ENCODE measurements around the gene EML4. TPM values are rescaled to one million over a fixed set of nuclear protein-coding genes. Genes with fewer than 3 reads are reported as not detected.
A peak's percentile ranks its signal among the peaks of the same experiment; 100 is the strongest.

EML4 gene
- total RNA-seq, 1 donor from 2014 or later, result 72.2 TPM

DNA sequence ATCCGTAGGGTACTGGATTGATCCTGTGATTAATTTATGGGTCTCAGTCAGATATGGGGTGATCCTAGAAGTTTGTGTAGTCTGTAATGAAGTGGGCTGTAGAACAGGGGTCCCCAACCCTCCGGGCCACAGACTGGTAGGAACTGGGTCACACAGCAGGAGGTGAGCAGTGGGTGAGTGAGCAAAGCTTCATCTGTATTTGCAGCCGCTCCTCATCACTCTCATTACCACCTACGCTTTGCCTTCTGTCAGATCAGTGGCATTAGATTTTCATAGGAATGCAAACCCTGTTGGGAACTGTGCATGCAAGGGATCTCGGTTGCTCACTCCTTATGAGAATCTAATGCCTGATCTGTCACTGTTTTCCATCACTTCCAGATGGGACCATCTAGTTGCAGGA, 48.8 kb downstream of the EML4 start:
- Mint-ChIP-seq H3K27me3 (ENCODE audit: low read depth) (no peaks in the 10 kb centered on the region), H3K27ac (ENCODE audit: unreplicated experiment) (no peak overlapping the region), H3K9me3 (no peaks in the 10 kb centered on the region), H3K4me1 (peaks cover 18% of the 10 kb centered on the region), H3K36me3 (ENCODE audit: low read depth) (no peaks in the 10 kb centered on the region), H3K4me3 (no peak overlapping the region)
- TF ChIP-seq CTCF (conservative IDR thresholded peaks at IDR 0.05), result no peak
- DNase-seq (ENCODE audit: low read depth, low spot score), result no peak

GRCh38 chr2:42218712-42219111, 49.6 kb downstream of the EML4 start:
- Mint-ChIP-seq H3K9me3 (no peaks in the 10 kb centered on the region), H3K4me3 (no peak overlapping the region), H3K27ac (ENCODE audit: unreplicated experiment) (no peak overlapping the region), H3K27me3 (ENCODE audit: low read depth) (no peaks in the 10 kb centered on the region), H3K4me1 (peaks cover 26% of the 10 kb centered on the region), H3K36me3 (ENCODE audit: low read depth) (peaks cover 2% of the 10 kb centered on the region)
- no peak for DNase-seq (ENCODE audit: low read depth, low spot score)
- no peak for TF ChIP-seq CTCF (conservative IDR thresholded peaks at IDR 0.05)

GRCh38 chr2:42219160-42219559, 50.0 kb downstream of the EML4 start:
- no peaks in the 10 kb centered on the region for H3K27me3 Mint-ChIP-seq (ENCODE audit: low read depth)
- no peak for TF ChIP-seq CTCF (conservative IDR thresholded peaks at IDR 0.05)
- no peak overlapping the region for H3K4me3 Mint-ChIP-seq
- no peaks in the 10 kb centered on the region for H3K9me3 Mint-ChIP-seq
- peaks cover 26% of the 10 kb centered on the region for H3K4me1 Mint-ChIP-seq
- DNase-seq (ENCODE audit: low read depth, low spot score), result no peak
- H3K36me3 Mint-ChIP-seq (ENCODE audit: low read depth), result peaks cover 2% of the 10 kb centered on the region
- no peak overlapping the region for H3K27ac Mint-ChIP-seq (ENCODE audit: unreplicated experiment)

DNA sequence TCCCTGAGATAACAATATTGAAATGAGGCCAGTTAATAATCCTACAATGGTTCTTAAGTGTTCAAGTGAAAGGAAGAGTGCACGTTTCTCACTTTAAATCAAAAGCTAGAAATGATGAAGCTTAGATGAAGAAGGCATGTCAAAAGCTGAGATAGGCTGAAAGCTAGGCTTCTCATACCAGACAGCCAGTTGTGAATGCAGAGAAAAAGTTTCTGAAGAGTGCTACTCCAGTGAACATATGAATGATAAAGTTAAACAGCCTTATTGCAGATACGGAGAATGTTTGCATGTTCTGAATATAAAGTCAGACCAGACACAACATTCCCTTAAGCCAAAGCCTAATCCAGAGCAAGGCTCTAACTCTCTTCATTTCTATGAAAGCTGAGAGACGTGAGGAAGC, 51.4 kb downstream of the EML4 start:
- no peak for TF ChIP-seq CTCF (conservative IDR thresholded peaks at IDR 0.05)
- DNase-seq (ENCODE audit: low read depth, low spot score), result no peak
- H3K27me3 Mint-ChIP-seq (ENCODE audit: low read depth), result no peaks in the 10 kb centered on the region
- H3K4me3 Mint-ChIP-seq, result no peak overlapping the region
- H3K4me1 Mint-ChIP-seq, result peaks cover 25% of the 10 kb centered on the region
- no peaks in the 10 kb centered on the region for H3K9me3 Mint-ChIP-seq
- peak overlapping the region; percentile 60 for H3K27ac Mint-ChIP-seq (ENCODE audit: unreplicated experiment)
- H3K36me3 Mint-ChIP-seq (ENCODE audit: low read depth), result peaks cover 2% of the 10 kb centered on the region

- H3K9me3 Mint-ChIP-seq, result no peaks in the 10 kb centered on the region
Measured at GRCh38 chr2:42223067-42223854, 54.1 kb downstream of the EML4 start.

More at GRCh38 chr2:42223067-42223854, 54.1 kb downstream of the EML4 start:
- H3K4me3 Mint-ChIP-seq, result no peak overlapping the region
- peaks cover 2% of the 10 kb centered on the region for H3K36me3 Mint-ChIP-seq (ENCODE audit: low read depth)
- no peak overlapping the region for H3K27ac Mint-ChIP-seq (ENCODE audit: unreplicated experiment)
- H3K27me3 Mint-ChIP-seq (ENCODE audit: low read depth), result no peaks in the 10 kb centered on the region
- no peak for DNase-seq (ENCODE audit: low read depth, low spot score)
- TF ChIP-seq CTCF (conservative IDR thresholded peaks at IDR 0.05), result peak; percentile 13
- H3K4me1 Mint-ChIP-seq, result peaks cover 20% of the 10 kb centered on the region
